ENCODE data around the gene PIK3R6.

PIK3R6 gene

GRCh38 chr17:8849311-8850041 lies 18.0 kb downstream of the PIK3R6 start:
- DNase-seq: no peak

GRCh38 chr17:8847891-8848290 lies 19.6 kb downstream of the PIK3R6 start:
- no peak for DNase-seq

GRCh38 chr17:8846768-8847211 lies 20.7 kb downstream of the PIK3R6 start:
- DNase-seq: no peak

GRCh38 chr17:8844229-8845218 lies 22.9 kb downstream of the PIK3R6 start:
- DNase-seq: no peak

- DNase-seq: no peak
Measured at GRCh38 chr17:8843344-8843743, 24.1 kb downstream of the PIK3R6 start.

GRCh38 chr17:8841844-8842243 lies 25.6 kb downstream of the PIK3R6 start:
- DNase-seq: no peak

GRCh38 chr17:8839410-8839935 lies 28.0 kb downstream of the PIK3R6 start:
- DNase-seq: no peak

GRCh38 chr17:8838551-8839095 lies 28.9 kb downstream of the PIK3R6 start:
- no peak for DNase-seq

- DNase-seq: no peak
Measured at GRCh38 chr17:8837563-8838075, 29.9 kb downstream of the PIK3R6 start.

GRCh38 chr17:8836821-8837562 lies 30.5 kb downstream of the PIK3R6 start:
- no peak for DNase-seq

- no peak for DNase-seq
Measured at GRCh38 chr17:8835631-8836364, 31.7 kb downstream of the PIK3R6 start.

- no peak for DNase-seq
Measured at GRCh38 chr17:8835106-8835505, 32.4 kb downstream of the PIK3R6 start.

- peak; percentile 53 to 56 for DNase-seq
Measured at GRCh38 chr17:8832711-8833352, 34.6 kb downstream of the PIK3R6 start.

GRCh38 chr17:8831234-8831849 lies 36.1 kb downstream of the PIK3R6 start:
- DNase-seq: no peak

- no peak for DNase-seq
Measured at GRCh38 chr17:8830141-8830540, 37.3 kb downstream of the PIK3R6 start.

GRCh38 chr17:8829036-8829941 lies 38.2 kb downstream of the PIK3R6 start:
- no peak for DNase-seq

GRCh38 chr17:8828517-8828875 lies 39.0 kb downstream of the PIK3R6 start:
- DNase-seq: no peak

GRCh38 chr17:8826808-8827435 lies 40.6 kb downstream of the PIK3R6 start:
- no peak for DNase-seq

- no peak for DNase-seq
Measured at GRCh38 chr17:8825802-8826201, 41.7 kb downstream of the PIK3R6 start.

All from activated CD4-positive, alpha-beta T cell treated with anti-CD3 and anti-CD28 coated beads, Interleukin-2, amount 50 U/mL, for 48 hours (primary cell).